GM10266 (cell line): Measurements from ENCODE around the gene LITAF.
A peak's percentile ranks its signal among the peaks of the same experiment; 100 is the strongest.

Experiments used
- DNase-seq: peaks from one replicate; pipeline ENCODE4 v3.0.0; 2012; ENCODE audit errors: extremely low spot score
- CTCF ChIP-seq: IDR thresholded peaks from 2 replicates; pipeline ENCODE4 v1.5.1; 2012; ENCODE audit warnings: mild to moderate bottlenecking, low read depth; ENCODE audit not compliant: control insufficient read depth, insufficient read depth; ENCODE audit errors: missing control alignments

The LITAF gene

GRCh38 chr16:11587643-11588247 is 1.0 kb upstream of the LITAF start:
- TF ChIP-seq CTCF = no peak
- no peak for DNase-seq

- TF ChIP-seq CTCF = no peak
Measured at GRCh38 chr16:11586378-11586855, 302 bp downstream of the LITAF start.

GRCh38 chr16:11585460-11586377 is 1.0 kb downstream of the LITAF start:
- no peak for TF ChIP-seq CTCF
- DNase-seq = peak; percentile 39

More at GRCh38 chr16:11586378-11586855, 302 bp downstream of the LITAF start:
- peak; percentile 58 for DNase-seq

- no peak for TF ChIP-seq CTCF
- DNase-seq = peak; percentile 52
Measured at GRCh38 chr16:11583889-11584565, 2.7 kb downstream of the LITAF start.

GRCh38 chr16:11583166-11583565 is 3.6 kb downstream of the LITAF start:
- no peak for TF ChIP-seq CTCF
- DNase-seq = no peak

- peak; percentile 67 for DNase-seq
- TF ChIP-seq CTCF = no peak
Measured at GRCh38 chr16:11582157-11582814, 4.4 kb downstream of the LITAF start.
